ENCODE measurements around the gene TRAPPC12.

The TRAPPC12 gene

DNA sequence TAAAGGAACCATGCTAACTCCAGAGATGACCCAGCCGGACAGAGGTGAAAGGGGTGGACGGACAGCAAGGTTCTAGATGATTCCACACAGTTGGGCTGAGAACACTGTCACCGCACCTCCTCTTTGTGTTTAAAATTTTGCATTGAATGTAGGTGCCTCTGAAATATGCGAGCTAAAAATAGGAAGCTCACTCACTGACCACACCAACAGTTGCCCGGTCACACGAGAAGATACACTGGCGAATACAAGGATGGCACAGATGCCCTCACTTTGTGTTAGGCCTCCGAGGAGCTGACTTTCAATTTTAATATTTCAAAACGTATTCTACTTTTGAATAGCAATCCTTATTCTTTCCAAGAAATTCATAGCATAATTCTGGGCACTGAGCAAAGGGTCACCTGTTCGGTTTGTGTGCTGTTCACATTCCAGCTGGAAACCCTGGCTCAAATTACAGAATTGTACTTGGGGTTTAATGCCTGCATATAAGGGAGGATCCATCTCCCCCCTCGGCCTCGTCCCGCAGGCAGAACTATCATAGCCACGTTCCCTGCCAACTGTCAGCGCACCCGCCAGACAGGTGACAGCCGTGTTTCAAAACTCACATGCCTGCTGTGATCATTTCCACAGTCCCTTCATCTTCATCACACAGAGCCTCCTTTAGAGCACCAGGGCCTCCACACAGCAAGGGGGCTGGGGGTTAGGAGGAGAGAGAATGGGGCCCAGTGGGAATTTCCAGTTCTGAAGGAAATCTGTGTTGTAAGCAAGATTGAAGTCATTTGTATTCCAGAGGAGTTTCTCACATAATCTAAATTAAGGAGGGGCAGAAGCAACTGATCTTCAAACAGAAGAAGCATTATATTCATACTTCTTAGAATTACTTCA is 91.6 kb downstream of the TRAPPC12 start:
- TF ChIP-seq, protein P1, sequence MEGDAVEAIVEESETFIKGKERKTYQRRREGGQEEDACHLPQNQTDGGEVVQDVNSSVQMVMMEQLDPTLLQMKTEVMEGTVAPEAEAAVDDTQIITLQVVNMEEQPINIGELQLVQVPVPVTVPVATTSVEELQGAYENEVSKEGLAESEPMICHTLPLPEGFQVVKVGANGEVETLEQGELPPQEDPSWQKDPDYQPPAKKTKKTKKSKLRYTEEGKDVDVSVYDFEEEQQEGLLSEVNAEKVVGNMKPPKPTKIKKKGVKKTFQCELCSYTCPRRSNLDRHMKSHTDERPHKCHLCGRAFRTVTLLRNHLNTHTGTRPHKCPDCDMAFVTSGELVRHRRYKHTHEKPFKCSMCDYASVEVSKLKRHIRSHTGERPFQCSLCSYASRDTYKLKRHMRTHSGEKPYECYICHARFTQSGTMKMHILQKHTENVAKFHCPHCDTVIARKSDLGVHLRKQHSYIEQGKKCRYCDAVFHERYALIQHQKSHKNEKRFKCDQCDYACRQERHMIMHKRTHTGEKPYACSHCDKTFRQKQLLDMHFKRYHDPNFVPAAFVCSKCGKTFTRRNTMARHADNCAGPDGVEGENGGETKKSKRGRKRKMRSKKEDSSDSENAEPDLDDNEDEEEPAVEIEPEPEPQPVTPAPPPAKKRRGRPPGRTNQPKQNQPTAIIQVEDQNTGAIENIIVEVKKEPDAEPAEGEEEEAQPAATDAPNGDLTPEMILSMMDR (IDR thresholded peaks at IDR 0.05; ENCODE audit: low read depth, low read length): no peak
- H3K9me3 ChIP-seq (ENCODE audit: severe bottlenecking): no peaks in the 10 kb centered on the region
- peaks cover 24% of the 10 kb centered on the region for H3K36me3 ChIP-seq
- no peak overlapping the region for H3K4me3 ChIP-seq (ENCODE audit: low read depth, low read length)
- H3K27ac ChIP-seq: no peak overlapping the region
- DNase-seq: no peak
- H3K27me3 ChIP-seq (ENCODE audit: insufficient read depth, low read depth, severe bottlenecking): no peaks in the 10 kb centered on the region

GRCh38 chr2:3472296-3472695 is 92.8 kb downstream of the TRAPPC12 start:
- H3K9me3 ChIP-seq (ENCODE audit: severe bottlenecking): no peaks in the 10 kb centered on the region
- H3K4me3 ChIP-seq (ENCODE audit: low read depth, low read length): no peak overlapping the region
- no peaks in the 10 kb centered on the region for H3K27me3 ChIP-seq (ENCODE audit: insufficient read depth, low read depth, severe bottlenecking)
- no peak for DNase-seq
- no peak overlapping the region for H3K27ac ChIP-seq
- TF ChIP-seq, protein P1 (IDR thresholded peaks at IDR 0.05; ENCODE audit: low read depth, low read length): no peak
- H3K36me3 ChIP-seq: peaks cover 27% of the 10 kb centered on the region

DNA sequence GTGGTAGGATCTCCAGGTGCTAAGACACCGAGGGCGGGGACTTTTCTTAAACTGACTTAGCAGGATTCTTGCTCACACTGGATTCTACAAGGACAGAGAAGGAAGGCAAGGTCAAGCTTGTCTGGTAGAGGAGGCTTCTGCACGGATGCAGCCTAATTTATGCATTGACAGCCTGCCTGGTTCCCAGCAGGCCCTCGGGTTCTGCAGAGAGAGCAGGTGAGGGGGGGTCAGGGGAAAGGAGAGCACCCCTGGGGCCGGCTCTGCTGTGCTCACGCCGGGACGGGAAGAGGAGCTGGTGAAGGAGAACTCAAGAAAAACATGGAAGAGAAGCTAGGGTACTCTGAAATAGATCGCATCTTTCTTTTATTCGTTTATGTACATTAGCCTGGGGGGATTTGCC is 93.5 kb downstream of the TRAPPC12 start:
- Histone ChIP-seq H3K9me3 (ENCODE audit: severe bottlenecking) (no peaks in the 10 kb centered on the region), H3K36me3 (peaks cover 20% of the 10 kb centered on the region), H3K27ac (no peak overlapping the region), H3K27me3 (ENCODE audit: insufficient read depth, low read depth, severe bottlenecking) (no peaks in the 10 kb centered on the region), H3K4me3 (ENCODE audit: low read depth, low read length) (no peak overlapping the region)
- TF ChIP-seq, protein P1 (IDR thresholded peaks at IDR 0.05; ENCODE audit: low read depth, low read length): no peak
- no peak for DNase-seq

DNA sequence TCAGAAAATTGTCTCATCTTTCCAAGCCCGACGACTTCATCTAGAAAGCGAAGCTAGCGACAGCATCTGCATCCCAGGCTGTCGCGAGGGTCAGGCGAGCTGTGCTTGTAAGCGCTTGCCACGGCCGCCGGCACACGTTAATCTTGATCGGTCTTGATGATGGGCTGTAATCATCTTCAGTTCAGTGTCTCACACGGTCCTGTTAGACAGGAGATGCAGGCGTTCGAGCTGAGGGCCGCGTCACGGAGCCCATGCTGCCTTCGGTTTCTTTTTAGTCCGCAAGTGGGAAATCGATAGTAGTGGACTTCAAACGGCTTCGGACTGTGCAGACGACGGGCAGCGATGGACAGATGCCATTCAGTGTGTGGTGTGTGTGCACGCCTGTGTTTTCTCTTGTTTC is 96.3 kb downstream of the TRAPPC12 start:
- no peak overlapping the region for H3K4me3 ChIP-seq (ENCODE audit: low read depth, low read length)
- no peaks in the 10 kb centered on the region for H3K9me3 ChIP-seq (ENCODE audit: severe bottlenecking)
- H3K27ac ChIP-seq: no peak overlapping the region
- no peak for DNase-seq
- H3K27me3 ChIP-seq (ENCODE audit: insufficient read depth, low read depth, severe bottlenecking): no peaks in the 10 kb centered on the region
- TF ChIP-seq, protein P1 (IDR thresholded peaks at IDR 0.05; ENCODE audit: low read depth, low read length): no peak
- H3K36me3 ChIP-seq: peaks cover 26% of the 10 kb centered on the region

DNA sequence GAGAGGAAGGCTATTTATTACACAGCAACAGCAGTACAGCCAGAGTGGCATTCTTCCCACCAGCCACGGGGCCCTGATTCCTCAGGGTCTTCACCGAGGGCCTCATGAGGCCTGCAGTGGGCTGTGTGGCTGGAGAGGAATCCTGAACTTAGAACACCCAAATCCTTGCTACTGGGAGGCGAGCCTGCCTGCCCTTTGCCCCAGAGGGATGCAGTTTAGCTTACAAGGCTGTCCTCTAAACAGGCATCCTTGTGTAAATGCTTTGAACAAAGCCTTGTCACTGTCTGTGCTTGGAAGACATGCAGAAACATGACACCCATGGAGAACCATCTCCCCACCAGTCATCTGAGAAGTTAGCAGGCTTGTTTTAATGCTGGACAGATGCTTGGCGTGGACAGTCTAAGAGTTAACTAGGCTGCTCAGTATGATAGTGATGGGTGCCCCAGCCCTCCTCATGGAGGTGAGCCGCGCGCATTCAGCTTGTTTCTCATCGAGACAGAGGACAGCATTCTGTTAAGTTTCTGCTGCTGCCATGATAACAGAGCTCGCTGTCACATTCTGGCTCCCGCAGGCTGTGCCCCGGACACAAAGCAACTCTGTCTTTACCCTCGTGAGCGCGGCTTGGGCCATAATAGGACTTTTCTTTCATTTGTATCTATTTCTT is 97.0 kb downstream of the TRAPPC12 start:
- TF ChIP-seq, protein P1 (IDR thresholded peaks at IDR 0.05; ENCODE audit: low read depth, low read length): no peak
- Histone ChIP-seq H3K4me3 (ENCODE audit: low read depth, low read length) (no peak overlapping the region), H3K9me3 (ENCODE audit: severe bottlenecking) (no peaks in the 10 kb centered on the region), H3K27me3 (ENCODE audit: insufficient read depth, low read depth, severe bottlenecking) (no peaks in the 10 kb centered on the region), H3K36me3 (peaks cover 26% of the 10 kb centered on the region), H3K27ac (no peak overlapping the region)
- DNase-seq: no peak

Data from WERI-Rb-1 (cell line).